ENCODE data around the gene AKR1C2. TPM values are rescaled to one million over a fixed set of nuclear protein-coding genes. Genes with fewer than 3 reads are reported as not detected.
"Not testable (repeated sequence)": the region's sequence is repeated elsewhere in the genome, so short reads cannot be mapped to it uniquely, and the experiment has no call there.

Gene AKR1C2
- 1.0 TPM for total RNA-seq
- 3.8 TPM for polyA plus RNA-seq
- long read RNA-seq, donor 1, result 0 reads
- long read RNA-seq, donor 2, result 0 reads
- long read RNA-seq, donor 3, result 0 reads
- long read RNA-seq, donor 4, result 0 reads
- long read RNA-seq, donor 5, partial matches to known transcripts, result 13 of 22 reads
- long read RNA-seq, donor 5, other reads (novel, unspliced or antisense), result 7 of 22 reads
- long read RNA-seq, donor 6, result 0 reads
- long read RNA-seq, donor 7, result 0 reads
- long read RNA-seq, donor 8, result 0 reads
- long read RNA-seq, donor 9, result 0 reads
- long read RNA-seq, donor 10, result 0 reads

DNA sequence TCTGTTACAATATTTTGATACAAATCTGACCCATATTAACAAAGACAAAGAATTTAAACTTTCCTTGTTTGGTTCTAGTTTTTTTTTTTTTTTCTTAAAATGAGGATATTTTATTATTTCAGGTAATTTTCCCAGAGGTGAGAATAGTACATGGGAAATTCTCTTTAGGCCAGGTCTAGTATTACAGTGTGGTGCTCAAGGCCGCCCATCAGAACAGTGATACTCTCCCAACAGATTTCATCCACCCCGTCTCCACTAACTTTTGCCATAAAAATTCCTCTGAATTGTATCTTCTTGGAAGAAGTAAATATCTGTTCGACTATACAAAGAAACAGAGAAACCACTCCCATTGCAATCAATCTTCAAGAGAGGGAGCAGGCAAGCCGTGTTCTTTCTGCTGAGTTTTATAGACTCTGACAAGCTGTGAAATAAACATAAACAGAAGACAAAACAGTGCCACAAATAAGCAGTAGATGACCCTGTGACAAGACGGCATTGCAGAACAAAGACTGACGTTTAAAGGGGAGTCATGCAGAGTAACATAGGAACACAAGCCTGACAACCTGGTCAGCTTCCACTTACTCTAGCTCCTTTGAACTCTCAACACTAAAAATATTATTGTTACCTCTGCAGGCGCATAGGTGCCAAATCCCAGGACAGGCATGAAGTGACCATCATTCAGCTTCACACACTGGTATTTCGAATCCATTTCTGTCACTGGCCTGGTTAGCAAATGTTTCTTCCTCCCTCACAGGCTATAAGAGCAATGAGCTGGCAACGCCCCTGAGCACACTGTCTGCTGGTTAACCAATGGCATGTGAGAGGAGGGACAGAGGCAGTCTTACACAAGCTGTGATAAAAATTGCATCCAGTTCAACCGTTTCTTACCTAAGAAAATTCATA is at the start of gene AKR1C2:
Gene AKR1C2 (minus strand): TSS at position 731 of the 903 bp plus-strand sequence. CDS start 22 bp downstream, at position 709.
- not testable (repeated sequence) for H3K4me1 ChIP-seq (ENCODE audit: control insufficient read depth in 2 of 2, insufficient read depth in 2 of 2, low read length in 2 of 2); H3K27me3 ChIP-seq (ENCODE audit: control insufficient read depth in 2 of 2, insufficient read depth in 1 of 2, low read length in 1 of 2); H3K9me3 ChIP-seq (ENCODE audit: control insufficient read depth in 2 of 2, insufficient read depth in 1 of 2, low read length in 1 of 2); H3K27ac ChIP-seq (ENCODE audit: low read depth in 1 of 2, low read length in 1 of 2); H3K4me3 ChIP-seq (ENCODE audit: low read length in 2 of 2); DNase-seq (ENCODE audit: low read depth in 6 of 9, low spot score in 9 of 9); H3K36me3 ChIP-seq (ENCODE audit: control insufficient read depth in 2 of 2, insufficient read depth in 2 of 2, low read length in 1 of 2)
- WGBS, result 96% methylated on average over 7 of the region's 10 CpGs

DNA sequence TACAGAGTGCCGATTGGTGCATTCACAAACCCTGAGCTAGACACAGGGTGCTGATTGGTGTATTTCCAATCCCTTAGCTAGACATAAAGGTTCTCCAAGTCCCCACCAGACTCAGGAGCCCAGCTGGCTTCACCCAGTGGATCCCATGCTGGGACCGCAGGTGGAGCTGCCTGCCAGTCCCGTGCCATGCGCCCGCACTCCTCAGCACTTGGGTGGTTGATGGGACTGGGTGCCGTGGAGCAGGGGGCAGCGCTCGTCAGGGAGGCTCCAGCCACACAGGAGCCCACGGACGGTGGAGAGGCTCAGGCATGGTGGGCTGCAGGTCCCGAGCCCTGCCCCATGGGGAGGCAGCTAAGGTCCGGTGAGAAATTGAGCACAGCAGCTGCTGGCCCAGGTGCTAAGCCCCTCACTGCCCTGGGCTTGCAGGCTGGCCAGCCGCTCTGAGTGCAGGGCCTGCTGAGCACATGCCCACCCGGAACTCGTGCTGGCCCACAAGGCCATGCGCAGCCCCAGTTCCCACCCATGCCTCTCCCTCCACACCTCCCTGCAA is 49.4 kb upstream of the AKR1C2 start:
- H3K4me1 ChIP-seq (ENCODE audit: control insufficient read depth in 2 of 2, insufficient read depth in 2 of 2, low read length in 2 of 2); H3K4me3 ChIP-seq (ENCODE audit: low read length in 2 of 2); H3K36me3 ChIP-seq (ENCODE audit: control insufficient read depth in 2 of 2, insufficient read depth in 2 of 2, low read length in 1 of 2); DNase-seq (ENCODE audit: low read depth in 6 of 9, low spot score in 9 of 9); H3K27me3 ChIP-seq (ENCODE audit: control insufficient read depth in 2 of 2, insufficient read depth in 1 of 2, low read length in 1 of 2); H3K9me3 ChIP-seq (ENCODE audit: control insufficient read depth in 2 of 2, insufficient read depth in 1 of 2, low read length in 1 of 2); H3K27ac ChIP-seq (ENCODE audit: low read depth in 1 of 2, low read length in 1 of 2): not testable (repeated sequence)
- WGBS, result 92% methylated on average over 16 of the region's 16 CpGs

DNA sequence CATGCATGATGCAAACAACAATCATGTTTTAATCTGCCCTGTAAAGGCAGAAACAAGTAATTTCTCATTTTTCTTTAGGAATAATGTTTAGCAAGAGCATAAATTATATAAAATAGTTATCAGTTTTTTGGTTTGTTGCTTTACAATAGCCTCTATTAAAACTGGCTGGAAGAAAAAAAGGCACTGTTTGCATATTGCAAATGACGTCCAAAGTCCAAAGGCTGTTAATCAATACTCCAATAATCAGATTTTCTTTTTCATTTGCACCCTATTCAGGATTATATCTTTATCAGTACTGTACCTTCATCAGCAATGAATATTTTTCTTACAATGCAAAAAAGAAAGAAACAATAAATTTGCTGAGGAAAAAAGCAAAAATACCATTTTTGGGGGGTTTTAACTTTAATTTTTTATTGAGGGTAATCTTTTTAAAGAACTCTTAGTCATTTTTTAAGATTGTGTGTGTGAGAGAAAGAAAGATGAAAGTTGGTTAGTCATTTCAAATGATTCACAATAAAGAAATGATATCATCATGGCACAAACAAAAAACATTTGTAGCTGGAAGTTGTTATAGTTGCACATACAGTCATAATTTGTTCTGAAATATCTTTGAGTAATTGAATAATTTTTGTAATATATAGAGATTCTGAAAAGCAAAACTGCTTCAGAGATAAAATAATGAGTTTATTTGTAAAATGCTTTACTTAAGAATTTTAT is 44.4 kb upstream of the AKR1C2 start:
- H3K4me1 ChIP-seq (ENCODE audit: control insufficient read depth in 2 of 2, insufficient read depth in 2 of 2, low read length in 2 of 2), result no peaks in the 10 kb centered on the region
- H3K36me3 ChIP-seq (ENCODE audit: control insufficient read depth in 2 of 2, insufficient read depth in 2 of 2, low read length in 1 of 2), result no peaks in the 10 kb centered on the region
- H3K9me3 ChIP-seq (ENCODE audit: control insufficient read depth in 2 of 2, insufficient read depth in 1 of 2, low read length in 1 of 2), result peaks cover 0 to 7% of the 10 kb centered on the region in 2 donors
- WGBS, result 91% methylated on average over 1 of the region's 1 CpG
- no peaks in the 10 kb centered on the region for H3K27me3 ChIP-seq (ENCODE audit: control insufficient read depth in 2 of 2, insufficient read depth in 1 of 2, low read length in 1 of 2)
- H3K4me3 ChIP-seq (ENCODE audit: low read length in 2 of 2), result no peak overlapping the region
- no peak overlapping the region for H3K27ac ChIP-seq (ENCODE audit: low read depth in 1 of 2, low read length in 1 of 2)
- DNase-seq (ENCODE audit: low read depth in 6 of 9, low spot score in 9 of 9), result no peak

DNA sequence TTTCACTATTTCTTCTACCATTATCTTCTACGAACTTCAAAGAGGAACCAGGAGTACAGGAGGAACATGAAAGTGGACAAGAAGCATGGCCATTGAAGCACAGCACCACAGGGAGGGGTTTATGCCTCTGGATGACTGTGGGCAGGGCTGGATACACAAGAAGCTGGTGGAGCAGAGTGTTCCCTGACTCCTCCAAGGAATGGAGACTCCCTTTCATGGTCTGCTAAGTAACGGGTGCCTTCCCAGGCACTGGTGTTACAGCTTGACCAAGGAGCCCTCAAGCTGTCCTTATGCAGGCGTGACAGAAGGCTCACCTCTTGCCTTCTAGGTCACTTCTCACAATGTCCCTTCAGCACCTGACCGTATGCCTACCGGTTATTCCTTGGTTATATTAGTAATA is 43.4 kb upstream of the AKR1C2 start:
- not testable (repeated sequence) for DNase-seq (ENCODE audit: low read depth in 6 of 9, low spot score in 9 of 9); H3K4me1 ChIP-seq (ENCODE audit: control insufficient read depth in 2 of 2, insufficient read depth in 2 of 2, low read length in 2 of 2); H3K36me3 ChIP-seq (ENCODE audit: control insufficient read depth in 2 of 2, insufficient read depth in 2 of 2, low read length in 1 of 2); H3K27me3 ChIP-seq (ENCODE audit: control insufficient read depth in 2 of 2, insufficient read depth in 1 of 2, low read length in 1 of 2); H3K9me3 ChIP-seq (ENCODE audit: control insufficient read depth in 2 of 2, insufficient read depth in 1 of 2, low read length in 1 of 2); H3K27ac ChIP-seq (ENCODE audit: low read depth in 1 of 2, low read length in 1 of 2); H3K4me3 ChIP-seq (ENCODE audit: low read length in 2 of 2)
- WGBS, result 93% methylated on average over 5 of the region's 5 CpGs

DNA sequence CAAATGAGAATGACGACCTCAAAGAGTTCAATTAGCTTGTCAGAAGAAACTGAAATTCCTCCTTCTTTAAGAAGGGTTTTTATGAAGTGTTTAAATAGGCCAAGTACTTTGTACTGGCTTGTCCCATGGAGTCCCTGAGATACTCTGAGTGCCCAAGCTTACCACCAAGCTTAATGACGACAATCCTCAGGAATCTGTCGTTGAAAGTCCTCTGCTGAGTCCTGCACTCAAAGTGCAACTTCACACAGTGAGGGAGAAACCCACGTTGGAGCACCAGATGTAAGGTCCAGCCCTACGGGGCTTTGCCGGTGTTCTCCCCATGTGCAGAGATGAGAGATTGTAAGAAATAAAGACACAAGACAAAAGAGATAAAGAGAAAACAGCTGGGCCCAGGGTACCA is 42.8 kb upstream of the AKR1C2 start:
- H3K9me3 ChIP-seq (ENCODE audit: control insufficient read depth in 2 of 2, insufficient read depth in 1 of 2, low read length in 1 of 2), result peaks cover 0 to 5% of the 10 kb centered on the region in 2 donors
- no peak for DNase-seq (ENCODE audit: low read depth in 6 of 9, low spot score in 9 of 9)
- H3K27ac ChIP-seq (ENCODE audit: low read depth in 1 of 2, low read length in 1 of 2), result no peak overlapping the region
- H3K27me3 ChIP-seq (ENCODE audit: control insufficient read depth in 2 of 2, insufficient read depth in 1 of 2, low read length in 1 of 2), result no peaks in the 10 kb centered on the region
- H3K4me1 ChIP-seq (ENCODE audit: control insufficient read depth in 2 of 2, insufficient read depth in 2 of 2, low read length in 2 of 2), result no peaks in the 10 kb centered on the region
- H3K36me3 ChIP-seq (ENCODE audit: control insufficient read depth in 2 of 2, insufficient read depth in 2 of 2, low read length in 1 of 2), result no peaks in the 10 kb centered on the region
- WGBS, result 90% methylated on average over 6 of the region's 6 CpGs
- H3K4me3 ChIP-seq (ENCODE audit: low read length in 2 of 2), result no peak overlapping the region

DNA sequence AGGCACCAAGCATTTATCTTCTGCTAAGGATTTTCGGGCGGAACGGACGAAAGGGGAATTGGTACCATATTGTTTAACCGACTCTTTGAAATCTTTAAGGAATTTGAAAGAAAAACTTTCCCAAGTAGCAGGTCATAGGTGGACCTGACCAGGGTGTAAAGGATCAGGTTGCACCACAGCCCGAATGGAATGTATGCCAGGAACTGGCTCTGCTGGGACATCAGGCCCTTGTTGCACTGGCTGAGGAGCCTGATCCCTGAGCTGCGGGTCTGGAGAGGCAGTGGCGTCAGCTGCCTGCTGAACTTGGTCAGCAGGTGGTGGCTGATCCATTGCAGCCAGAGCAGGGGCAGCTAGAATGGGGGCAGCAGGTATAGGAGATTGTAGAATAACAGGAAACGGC is 41.4 kb upstream of the AKR1C2 start:
- Histone ChIP-seq H3K27ac (ENCODE audit: low read depth in 1 of 2, low read length in 1 of 2) (no peak overlapping the region), H3K9me3 (ENCODE audit: control insufficient read depth in 2 of 2, insufficient read depth in 1 of 2, low read length in 1 of 2) (peaks cover 0 to 5% of the 10 kb centered on the region in 2 donors), H3K36me3 (ENCODE audit: control insufficient read depth in 2 of 2, insufficient read depth in 2 of 2, low read length in 1 of 2) (no peaks in the 10 kb centered on the region), H3K27me3 (ENCODE audit: control insufficient read depth in 2 of 2, insufficient read depth in 1 of 2, low read length in 1 of 2) (no peaks in the 10 kb centered on the region), H3K4me3 (ENCODE audit: low read length in 2 of 2) (no peak overlapping the region), H3K4me1 (ENCODE audit: control insufficient read depth in 2 of 2, insufficient read depth in 2 of 2, low read length in 2 of 2) (no peaks in the 10 kb centered on the region)
- DNase-seq (ENCODE audit: low read depth in 6 of 9, low spot score in 9 of 9), result no peak
- WGBS, result 96% methylated on average over 9 of the region's 9 CpGs

DNA sequence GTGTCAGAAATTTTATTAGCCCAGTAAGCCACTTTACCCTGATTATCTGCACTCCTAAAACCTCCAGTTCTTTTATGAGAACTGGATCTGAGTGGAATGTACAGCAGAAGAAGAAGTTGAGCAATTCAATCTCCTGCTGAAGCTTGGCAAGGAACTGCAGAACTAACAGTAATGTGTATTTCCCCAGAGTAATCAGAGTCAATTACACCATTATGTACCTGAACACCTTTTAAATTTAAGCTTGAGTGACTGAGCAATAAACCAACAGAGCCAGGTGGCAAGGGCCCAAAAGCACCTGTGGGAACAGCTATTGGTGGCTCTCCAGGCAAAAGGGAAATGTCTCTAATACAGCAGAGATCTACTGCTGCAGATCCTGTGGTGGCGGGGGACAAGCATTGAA is 40.1 kb upstream of the AKR1C2 start:
- WGBS, result 97% methylated on average over 1 of the region's 1 CpG
- Histone ChIP-seq H3K36me3 (ENCODE audit: control insufficient read depth in 2 of 2, insufficient read depth in 2 of 2, low read length in 1 of 2) (no peaks in the 10 kb centered on the region), H3K27me3 (ENCODE audit: control insufficient read depth in 2 of 2, insufficient read depth in 1 of 2, low read length in 1 of 2) (no peaks in the 10 kb centered on the region), H3K9me3 (ENCODE audit: control insufficient read depth in 2 of 2, insufficient read depth in 1 of 2, low read length in 1 of 2) (peaks cover 0 to 5% of the 10 kb centered on the region in 2 donors), H3K27ac (ENCODE audit: low read depth in 1 of 2, low read length in 1 of 2) (no peak overlapping the region), H3K4me1 (ENCODE audit: control insufficient read depth in 2 of 2, insufficient read depth in 2 of 2, low read length in 2 of 2) (no peaks in the 10 kb centered on the region), H3K4me3 (ENCODE audit: low read length in 2 of 2) (no peak overlapping the region)
- DNase-seq (ENCODE audit: low read depth in 6 of 9, low spot score in 9 of 9), result peak in 1 of 9 donors; percentile 24

DNA sequence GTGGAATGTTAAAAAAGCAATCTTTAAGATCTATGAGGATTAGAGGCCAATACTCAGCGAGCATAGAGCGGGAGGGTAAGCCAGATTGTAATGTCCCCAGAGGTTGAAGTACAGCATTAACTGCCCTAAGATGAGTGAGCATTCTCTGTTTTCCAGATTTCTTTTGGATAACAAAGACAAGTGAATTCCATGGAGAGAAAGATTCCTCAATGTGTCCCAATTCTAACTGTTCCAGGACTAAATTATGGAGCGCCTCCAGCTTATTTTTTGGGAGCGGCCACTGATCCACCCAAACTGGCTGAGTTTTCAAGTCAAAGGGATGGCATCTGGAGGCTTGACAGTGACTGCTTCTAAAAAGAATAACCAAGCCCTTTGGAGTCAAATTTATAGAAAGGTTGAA is 39.3 kb upstream of the AKR1C2 start:
- H3K9me3 ChIP-seq (ENCODE audit: control insufficient read depth in 2 of 2, insufficient read depth in 1 of 2, low read length in 1 of 2), result peaks cover 0 to 5% of the 10 kb centered on the region in 2 donors
- no peaks in the 10 kb centered on the region for H3K36me3 ChIP-seq (ENCODE audit: control insufficient read depth in 2 of 2, insufficient read depth in 2 of 2, low read length in 1 of 2)
- H3K4me1 ChIP-seq (ENCODE audit: control insufficient read depth in 2 of 2, insufficient read depth in 2 of 2, low read length in 2 of 2), result no peaks in the 10 kb centered on the region
- no peak overlapping the region for H3K27ac ChIP-seq (ENCODE audit: low read depth in 1 of 2, low read length in 1 of 2)
- no peaks in the 10 kb centered on the region for H3K27me3 ChIP-seq (ENCODE audit: control insufficient read depth in 2 of 2, insufficient read depth in 1 of 2, low read length in 1 of 2)
- WGBS, result 96% methylated on average over 4 of the region's 4 CpGs
- H3K4me3 ChIP-seq (ENCODE audit: low read length in 2 of 2), result no peak overlapping the region
- DNase-seq (ENCODE audit: low read depth in 6 of 9, low spot score in 9 of 9), result no peak

Measured in thymus (tissue), 14 donors.